SKM-1 treated with dmso at 0.1 percent for 144 hours (cell line): Measurements from ENCODE around the gene MRPL24.

Experiments
- DNase-seq: peaks from one replicate; lab custom pipeline; 2025; ENCODE audit not compliant: unreplicated experiment; lab: John Stamatoyannopoulos, UW

The MRPL24 gene

GRCh38 chr1:156692925-156693847, 47.7 kb downstream of the MRPL24 start:
- no peak for DNase-seq

- DNase-seq = no peak
Observed at GRCh38 chr1:156692441-156692924, 48.4 kb downstream of the MRPL24 start.

DNA sequence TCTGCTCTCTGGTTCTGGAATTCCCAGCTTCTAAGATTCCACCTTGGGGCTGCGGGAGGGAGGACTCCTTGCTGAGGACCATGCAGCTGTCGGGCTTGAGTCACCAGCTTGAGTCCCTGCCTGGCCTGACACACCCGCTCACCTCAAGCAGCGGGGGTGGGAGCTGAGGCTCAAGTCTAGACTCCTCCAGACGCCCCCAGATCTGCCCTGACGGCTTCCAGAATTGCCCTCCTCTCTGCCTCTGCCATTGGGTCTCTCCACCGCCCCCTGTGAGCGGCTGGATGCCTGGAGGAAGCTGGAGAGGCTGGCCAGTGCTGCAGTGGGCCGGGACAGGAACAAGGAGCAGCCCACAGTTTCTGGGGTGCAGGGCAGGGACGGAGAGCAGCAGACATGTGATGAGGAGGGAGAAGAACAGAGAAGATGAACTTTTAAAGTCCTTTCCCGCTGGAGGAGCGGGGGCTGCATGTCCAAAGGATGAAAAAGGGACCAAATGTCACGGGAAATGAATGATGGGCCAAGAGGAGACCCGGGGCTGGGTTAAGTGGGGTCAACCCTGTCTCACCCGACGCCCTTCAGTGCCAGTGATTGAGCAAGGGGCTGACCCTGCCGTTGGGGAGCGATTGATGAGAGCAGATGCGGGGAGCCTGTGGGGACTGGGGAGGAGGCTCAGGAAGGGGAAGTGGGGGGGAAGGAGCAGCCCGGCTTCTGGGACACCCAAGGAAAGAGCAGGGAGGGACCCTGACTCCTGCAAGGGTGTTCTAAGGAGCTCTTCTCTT, 49.0 kb downstream of the MRPL24 start:
- peak; percentile 41 for DNase-seq

- no peak for DNase-seq
Observed at GRCh38 chr1:156691191-156691590, 49.7 kb downstream of the MRPL24 start.

- no peak for DNase-seq
Observed at GRCh38 chr1:156690675-156691036, 50.2 kb downstream of the MRPL24 start.

GRCh38 chr1:156689953-156690674, 50.8 kb downstream of the MRPL24 start:
- DNase-seq = no peak

- DNase-seq = peak; percentile 94
Observed at GRCh38 chr1:156689035-156689952, 51.6 kb downstream of the MRPL24 start.
